Limb (tissue), 2 donors: ENCODE data around the gene PHF10.
A peak's percentile ranks its signal among the peaks of the same experiment; 100 is the strongest.
"Not testable (repeated sequence)": the region's sequence is repeated elsewhere in the genome, so short reads cannot be mapped to it uniquely, and the experiment has no call there.

Experiments
- DNase-seq, 2 donors: peaks; one replicate each; pipeline ENCODE4 v3.0.0-alpha.2; 2016; ENCODE audit errors: extremely low spot score in 2 of 2

Gene PHF10

DNA sequence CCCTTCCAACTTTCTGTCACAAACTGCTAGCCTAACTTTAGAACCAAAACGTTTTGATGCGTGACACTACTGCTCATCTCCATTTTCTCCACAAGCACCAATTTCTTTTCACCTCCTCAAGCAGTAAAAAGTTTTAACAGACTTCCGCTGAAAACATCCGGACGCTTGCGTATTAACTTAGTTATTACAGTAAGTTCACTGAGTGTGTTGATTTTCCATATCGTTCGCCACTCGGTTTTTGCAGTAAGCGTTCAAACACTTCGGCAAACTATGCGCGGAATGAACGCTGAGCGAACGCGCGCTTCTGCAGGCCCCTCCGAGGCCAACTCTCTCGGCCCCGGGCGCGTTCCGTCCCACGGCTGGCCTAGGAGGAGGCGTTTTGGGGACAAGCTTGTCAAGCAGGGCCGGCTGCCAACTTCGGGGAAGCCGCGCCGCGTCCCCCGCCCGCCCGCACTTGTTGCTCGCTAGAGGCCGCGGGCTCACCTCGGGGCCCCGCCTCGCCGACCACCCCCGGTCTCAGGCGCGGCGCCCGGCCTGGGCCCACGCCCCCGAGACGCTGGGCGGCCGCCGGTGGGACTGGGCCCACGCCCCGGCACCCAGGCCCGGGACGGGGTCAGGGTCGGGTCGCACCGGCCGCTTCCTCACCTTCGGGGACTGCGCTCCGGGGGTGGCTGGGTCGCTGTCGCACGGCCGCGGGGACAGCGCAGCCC lies 945 bp downstream of the PHF10 start:
- peak; percentile 49 to 88 for DNase-seq

DNA sequence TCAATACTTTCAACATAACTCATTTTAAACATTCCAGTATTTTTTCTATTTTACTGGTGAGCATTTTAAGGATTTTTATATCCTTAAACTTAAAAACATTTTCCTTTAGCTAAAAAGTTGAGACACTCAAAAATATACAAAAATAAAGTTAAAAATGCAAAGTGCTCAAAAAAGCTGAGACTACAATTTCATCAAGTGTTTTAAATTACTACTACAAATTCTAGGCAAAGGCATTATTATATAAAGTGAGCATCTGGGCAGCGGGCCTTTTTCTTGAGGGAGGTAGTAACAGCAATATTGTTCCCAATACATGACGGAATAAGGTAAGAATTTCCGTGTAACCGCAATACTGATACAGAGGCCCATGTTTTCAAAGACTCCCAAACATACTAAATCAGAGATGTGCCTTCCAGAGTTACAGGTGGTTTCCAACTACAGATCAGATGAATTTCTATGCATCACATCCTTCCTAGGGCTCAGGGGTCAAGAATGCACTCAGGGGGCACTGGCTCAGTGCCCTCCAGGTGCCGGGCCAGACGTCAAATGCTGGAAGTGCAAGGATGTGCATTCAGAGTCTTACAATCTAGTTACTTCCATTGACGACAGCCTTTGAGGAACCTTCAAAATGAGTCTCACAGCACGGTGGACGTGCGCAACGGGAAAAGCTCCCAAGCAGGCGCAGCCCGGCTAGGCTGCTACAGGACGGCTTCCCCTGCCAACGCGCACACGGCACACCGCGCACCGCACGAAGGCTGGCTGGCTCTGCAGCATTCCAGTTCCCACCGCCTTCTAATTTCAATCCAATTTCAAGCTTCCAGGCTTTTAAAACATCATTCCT lies 1.7 kb downstream of the PHF10 start:
- peak in 1 of 2 donors; percentile 57 for DNase-seq

DNA sequence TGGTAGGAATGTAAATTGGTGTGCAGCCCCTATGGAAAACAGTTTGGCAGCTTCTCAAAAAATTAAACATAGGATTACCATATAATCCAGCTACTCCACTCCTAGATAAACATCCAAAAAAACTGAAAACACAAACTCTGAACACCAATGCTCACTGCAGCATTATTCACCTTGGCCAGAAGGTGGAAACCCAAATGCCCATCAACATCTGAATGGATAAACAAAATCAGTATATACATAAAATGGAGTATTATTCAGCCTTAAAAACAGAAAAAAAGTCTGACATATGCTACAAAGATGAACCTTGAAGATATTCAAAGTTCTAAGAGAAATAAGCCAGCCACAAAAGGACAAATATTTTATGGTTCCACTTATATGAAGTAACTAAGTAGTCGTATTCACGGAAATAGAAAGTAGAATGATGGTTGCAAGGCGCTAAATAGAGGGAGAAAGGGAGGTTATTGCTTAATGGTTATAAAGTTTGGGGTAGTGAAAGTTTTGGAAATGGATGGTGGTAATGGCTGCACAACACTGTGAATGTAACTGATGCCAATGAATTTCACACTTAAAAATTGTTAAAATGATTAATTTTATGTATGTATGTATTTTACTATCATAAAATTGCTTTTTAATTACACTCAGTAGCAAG lies 4.0 kb downstream of the PHF10 start:
- DNase-seq = no peak

DNA sequence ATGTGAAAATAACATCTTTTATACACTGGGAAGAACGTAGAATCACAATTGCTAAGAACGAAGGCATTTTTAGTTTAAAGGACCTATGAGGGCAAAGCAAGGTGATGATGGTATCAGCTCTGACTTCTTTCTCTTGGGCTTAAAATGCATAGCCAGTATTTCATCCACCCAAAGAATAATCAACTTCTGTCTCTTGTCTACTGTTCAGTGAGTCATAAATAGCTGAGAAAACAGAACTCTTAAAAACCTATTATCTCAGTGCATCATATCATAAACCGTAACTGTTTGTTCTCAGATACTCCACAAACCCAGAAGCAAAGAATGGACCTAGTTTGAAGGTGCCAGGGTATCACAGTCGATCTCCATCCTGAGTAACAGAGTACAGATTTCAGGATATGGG lies 5.2 kb downstream of the PHF10 start:
- DNase-seq = no peak

DNA sequence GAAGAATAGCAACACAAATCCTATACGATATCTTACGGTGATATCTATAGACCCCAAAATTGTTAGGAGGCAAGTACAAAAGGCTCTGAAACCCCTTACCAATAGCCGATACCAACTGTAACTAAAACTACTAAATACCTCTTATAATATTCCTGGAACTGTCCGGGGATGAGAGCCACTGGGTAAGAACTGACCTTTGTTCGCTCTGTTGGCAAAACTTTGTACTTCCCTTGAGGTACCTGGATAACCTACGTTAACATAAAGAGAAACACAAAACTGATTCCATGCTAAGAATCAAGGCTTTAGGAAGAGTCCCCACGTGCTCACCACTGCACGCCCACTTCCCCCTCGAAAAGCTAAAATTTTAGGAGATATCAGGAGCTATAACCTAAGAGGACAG lies 9.7 kb downstream of the PHF10 start:
- no peak for DNase-seq

DNA sequence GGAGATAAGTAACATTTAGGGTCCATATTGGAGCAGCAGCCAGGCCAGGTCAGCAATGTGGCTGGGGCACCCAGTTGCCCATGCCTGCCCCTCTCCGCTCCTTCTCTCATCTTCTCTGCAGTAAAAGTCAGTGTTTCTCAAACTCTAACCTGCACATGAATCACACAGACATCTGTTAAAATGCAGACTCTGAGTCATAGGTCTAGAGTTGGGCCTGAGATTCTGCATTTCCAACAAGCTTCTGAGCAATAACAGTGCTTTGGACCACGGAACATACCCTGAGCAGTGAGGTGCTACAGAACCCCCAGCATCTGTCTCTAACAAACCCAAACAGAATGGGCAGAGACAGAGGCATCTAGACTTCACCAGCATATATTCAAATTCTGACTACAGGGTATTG lies 10.1 kb downstream of the PHF10 start:
- no peak for DNase-seq

DNA sequence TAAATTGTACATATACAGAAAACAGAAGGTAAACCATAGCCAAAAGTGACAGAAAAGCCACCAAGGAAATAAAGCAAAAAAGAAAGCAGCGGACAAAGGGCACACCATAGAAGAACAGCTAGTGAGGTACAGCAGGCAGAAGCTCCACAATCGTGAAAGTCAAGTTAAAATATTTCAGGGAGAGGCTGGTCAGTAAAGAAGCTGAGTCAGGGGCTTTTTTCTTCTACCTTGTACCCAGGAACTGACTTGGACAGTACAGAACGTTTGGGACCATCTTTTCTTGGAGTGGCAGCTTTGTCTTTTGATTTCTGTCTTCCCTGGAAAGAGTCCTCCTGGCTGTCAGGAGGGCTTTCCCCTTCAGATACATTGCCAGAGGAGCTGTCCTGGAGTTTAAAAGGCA lies 14.3 kb downstream of the PHF10 start:
- no peak for DNase-seq

DNA sequence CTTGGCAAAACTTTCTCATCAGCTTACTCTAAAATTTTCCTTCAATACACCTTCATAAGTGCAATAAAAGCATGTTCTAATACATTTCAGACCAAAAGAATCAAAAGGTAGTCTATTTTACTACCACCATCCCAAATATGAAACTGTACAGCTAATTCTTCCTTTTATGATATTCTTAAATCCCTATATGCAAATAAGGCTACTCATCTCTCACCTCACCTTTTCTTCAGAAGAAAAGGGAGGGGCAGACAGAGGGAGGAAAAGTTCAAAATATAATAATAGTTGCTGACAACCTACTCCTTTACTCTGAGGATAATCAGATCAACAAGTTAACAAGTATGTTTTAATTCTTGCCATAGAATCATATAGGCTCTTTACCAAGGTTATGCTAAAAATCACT lies 15.0 kb downstream of the PHF10 start:
- DNase-seq = no peak

DNA sequence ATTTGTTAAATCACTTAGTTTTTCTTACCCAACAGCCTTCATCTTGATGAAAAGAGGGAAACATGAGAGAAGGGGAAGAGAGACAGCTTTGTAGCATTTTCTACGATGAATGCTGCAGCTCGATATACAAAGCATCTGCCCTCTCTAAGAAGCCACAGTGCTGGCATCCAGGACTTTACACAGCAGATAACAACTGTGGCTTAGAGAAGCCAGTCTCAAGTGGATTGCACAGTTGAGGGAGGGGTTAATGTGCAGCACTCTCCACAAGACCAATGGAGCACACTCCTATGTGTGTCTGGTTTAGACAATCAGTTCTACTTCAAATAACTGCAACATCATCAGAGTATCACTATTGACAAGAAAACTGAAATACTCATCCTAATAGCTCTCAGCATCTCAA lies 16.5 kb downstream of the PHF10 start:
- no peak for DNase-seq

DNA sequence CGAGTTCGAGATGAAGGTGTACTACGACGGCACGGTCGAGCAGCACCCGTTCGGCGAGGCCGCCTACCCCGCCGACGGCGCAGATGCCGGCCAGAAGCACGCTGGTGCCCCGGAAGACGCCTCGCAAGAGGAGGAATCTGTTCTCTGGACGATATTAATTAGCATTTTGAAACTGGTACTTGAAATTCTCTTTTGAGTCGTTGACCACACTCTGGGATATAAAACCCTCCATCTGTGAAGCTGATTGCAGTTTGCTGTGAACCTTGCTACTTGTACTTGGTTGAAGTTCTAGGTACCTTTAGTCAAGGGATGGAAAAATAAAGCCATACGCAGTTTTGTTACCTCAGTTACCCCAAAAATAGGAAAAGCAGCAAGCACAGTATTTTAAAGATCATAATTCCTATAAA lies 21.5 kb downstream of the PHF10 start:
- no peak for DNase-seq

DNA sequence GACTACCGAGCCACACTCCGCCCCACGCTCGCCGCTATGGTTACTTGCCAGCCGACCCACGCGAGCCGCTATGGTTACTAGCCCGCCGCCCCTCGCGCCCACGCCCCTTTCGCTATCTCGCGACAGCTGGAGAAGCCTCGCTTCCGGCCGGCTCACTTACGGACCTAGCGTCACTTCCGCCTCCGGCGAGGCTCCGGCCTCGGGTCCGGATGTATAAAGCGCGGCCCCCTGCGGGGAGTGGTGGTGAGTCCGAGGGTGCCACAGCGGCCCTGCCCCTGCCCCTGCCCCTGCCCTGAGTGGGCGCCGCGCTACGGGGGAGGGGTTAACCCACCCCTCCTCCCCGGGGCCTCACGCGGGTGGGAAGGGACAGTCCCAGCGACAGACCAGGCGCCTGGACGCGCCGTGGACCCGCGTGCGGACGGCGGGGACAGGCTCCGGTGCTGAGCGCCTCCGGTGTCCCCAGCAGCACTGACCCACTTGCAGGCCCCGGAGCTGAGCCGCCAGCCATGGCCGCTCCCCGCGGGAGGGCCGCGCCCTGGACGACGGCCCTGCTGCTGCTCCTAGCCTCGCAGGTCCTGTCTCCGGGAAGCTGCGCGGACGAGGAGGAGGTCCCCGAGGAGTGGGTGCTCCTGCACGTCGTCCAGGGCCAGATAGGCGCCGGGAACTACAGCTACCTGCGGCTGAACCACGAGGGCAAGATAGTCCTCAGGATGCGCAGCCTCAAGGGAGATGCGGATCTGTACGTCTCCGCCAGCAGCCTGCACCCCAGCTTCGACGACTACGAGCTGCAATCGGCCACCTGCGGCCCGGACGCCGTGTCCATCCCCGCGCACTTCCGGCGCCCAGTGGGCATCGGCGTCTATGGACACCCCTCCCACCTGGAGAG lies 22.1 kb downstream of the PHF10 start, which contains the start of the genes C6orf120 and WDR27:
Gene C6orf120 (plus strand): TSS at position 173 of the 886 bp plus-strand sequence. CDS start 334 bp downstream, at position 507.
Gene WDR27 (minus strand): TSS at position 76 of the 886 bp plus-strand sequence. CDS start 13,024 bp downstream, outside the sequence.
- DNase-seq = peak; percentile 96 to 97

DNA sequence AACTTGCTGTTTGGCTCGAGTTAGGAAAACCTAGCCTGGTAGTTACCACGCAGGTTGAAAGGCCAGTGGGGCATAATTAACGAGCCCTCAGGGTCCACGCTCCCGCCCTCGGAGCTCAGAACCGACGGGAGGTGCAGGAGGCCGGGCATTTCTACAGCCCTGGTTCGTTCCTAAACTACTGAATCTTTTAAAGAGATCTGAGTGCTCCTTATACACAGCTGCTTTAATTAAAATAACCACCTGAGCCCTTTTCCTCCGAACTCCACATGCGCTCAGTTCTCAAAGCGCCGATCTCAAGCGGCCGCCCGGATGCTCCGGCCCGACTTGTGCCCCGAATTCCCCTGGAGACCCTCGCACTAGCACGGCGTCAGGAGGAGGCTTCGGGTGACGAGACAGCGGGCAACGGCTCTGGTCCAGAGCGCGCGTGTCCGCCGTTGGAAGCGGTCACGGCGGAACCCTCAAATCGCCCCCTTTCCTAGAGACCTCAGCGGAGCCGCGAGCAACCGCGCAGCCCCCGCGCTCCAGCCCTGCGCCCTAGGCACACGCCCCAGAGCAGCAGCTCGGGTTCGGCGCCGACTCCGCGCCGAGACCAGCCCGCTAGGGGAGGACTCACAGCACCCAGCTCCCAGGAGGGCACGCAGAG lies 22.9 kb downstream of the PHF10 start:
- DNase-seq = no peak

DNA sequence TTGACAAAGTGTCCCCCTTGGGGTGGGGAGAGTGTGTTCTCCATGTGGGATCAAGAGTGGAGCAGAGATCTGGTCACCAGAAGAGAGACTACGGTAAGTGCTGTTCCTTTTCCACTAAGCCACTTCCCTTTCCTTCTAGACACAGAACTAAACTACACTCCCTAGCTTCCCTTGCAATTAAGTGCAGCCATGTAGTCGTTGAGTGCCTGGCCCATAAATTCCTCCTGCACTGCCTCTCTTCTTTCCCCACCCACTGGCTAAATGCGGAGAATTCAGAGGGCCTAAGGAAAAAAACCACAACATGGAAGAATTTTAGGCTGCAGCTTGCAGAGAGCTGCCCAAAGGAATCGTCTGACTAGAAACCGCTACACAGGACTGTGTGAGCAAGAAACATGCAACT lies 24.0 kb downstream of the PHF10 start:
- no peak for DNase-seq

DNA sequence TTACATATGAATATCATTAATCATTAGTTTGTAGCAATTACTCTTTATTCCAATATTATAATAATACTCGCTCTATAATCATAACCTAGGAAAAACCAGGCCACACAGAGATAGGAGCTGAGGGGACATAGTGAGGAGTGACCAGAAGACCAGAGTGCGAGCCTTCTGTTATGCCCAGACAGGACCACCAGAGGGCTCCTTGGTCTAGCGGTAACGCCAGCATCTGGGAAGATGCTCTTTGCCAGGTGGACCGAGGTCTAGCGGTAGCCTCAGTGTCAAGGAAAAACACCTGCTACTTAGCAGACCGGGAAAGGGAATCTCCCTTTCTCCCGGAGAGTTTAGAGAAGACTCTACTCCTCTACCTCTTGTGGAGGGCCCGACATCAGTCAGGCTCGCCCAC lies 27.2 kb downstream of the PHF10 start:
- DNase-seq = not testable (repeated sequence)

DNA sequence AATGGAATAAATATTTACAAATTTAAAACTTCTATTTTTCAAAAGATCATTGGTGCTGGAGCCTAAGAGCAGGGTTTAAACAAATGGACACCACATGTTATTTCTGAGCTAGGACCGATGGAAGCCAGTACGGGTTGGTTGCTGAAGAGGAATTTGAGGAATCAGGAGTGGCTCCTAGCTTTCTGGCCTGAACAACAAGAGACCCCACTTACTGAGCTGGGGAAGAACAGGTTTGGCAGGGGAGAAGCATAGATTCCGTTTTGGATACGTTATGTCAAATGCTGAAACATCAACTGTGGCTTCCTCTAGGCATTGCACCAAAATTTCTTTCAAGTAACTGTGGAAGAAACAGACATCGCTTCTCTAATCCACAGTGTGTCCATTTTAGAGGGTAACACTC lies 29.2 kb downstream of the PHF10 start:
- no peak for DNase-seq

DNA sequence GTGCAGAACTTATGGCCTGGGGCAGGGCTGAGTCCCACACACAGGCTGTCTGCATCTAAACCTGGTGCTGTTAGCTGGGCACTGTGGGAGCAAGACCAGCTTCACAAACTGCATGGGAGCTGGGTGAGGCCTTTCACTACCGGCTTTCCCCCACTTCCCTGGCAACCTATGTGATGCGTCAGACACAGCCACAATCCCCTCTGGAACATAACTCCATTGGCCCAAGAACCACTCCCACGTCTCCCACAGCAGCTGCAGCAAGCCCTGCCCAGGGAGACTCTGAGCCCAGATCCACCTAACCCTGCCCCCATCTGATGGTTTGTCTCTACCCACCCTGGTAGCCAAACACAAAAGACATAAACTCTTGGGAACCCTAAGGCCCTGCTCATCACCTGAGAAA lies 31.8 kb downstream of the PHF10 start:
- DNase-seq = no peak

DNA sequence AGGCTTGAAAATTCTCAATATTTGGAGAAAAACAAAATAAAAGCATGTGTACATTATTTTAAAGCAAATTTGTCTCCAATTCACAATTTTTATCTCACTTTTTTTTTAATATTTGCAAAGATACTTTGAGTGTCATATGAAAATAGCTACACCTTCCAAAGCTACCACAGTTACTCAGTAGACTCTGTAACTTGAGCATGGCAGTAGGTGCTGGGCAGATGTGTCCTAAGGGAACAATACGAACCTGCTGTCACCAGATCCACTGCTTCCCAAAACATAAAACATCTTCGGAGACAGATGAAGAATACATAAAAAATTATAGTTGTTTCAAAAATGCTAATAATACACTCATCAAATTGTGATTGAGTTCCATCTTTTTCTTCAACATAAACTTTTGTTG lies 33.0 kb downstream of the PHF10 start:
- no peak for DNase-seq

DNA sequence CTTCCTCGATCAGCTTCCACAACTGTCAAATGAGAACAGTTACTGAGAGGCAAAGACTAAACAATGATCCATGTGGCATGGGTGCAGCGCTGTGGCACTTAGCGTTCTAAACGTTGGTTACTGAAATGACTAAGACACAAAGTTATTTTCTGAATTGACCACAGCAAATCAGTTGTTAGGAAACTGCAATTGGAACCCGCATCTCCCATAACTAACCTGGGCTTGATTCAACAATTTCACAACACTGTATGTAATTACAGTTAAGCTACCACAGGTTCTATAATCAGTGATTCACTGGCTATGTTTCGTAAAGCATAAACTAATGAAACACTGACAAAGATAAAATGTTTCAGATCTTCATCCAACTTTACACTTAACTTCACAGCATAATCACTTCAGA lies 35.0 kb downstream of the PHF10 start:
- no peak for DNase-seq

DNA sequence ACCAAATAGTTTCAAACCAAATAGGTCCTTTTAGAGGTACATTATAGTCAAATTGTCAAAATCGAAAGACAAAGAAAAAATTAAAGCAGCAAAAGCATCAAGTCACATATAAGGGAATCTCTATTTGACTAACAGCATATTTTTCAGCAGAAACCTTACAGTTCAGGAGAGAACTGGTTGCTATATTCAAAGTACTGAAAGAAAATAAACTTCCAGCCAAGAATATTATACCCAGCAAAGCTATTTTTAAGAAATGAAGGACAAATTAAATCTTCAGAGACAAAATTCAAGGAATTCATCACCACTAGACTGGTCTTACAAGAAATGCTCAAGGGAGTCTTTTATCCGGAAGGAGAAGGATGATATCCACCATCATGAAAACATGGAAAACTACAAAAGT lies 38.4 kb downstream of the PHF10 start:
- DNase-seq = no peak

DNA sequence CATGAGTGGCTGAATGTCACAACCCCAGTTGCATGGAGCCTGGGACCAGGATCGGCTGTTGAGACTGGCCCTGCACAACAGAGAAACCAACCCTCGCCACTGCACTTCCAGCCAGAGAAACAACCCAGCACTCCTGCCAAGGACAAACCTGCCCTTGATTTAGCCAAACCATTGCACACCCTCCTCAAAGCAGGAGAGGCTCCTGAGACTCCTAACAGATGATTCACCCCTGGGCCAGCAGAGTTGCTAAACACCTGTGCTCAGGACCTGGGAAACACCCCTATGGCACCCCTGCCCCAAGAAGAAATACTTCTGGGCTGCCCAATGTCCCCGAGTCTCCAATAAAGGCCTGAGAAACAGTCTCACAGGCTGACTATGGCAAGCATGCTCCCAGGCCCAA lies 40.2 kb downstream of the PHF10 start:
- DNase-seq = no peak

DNA sequence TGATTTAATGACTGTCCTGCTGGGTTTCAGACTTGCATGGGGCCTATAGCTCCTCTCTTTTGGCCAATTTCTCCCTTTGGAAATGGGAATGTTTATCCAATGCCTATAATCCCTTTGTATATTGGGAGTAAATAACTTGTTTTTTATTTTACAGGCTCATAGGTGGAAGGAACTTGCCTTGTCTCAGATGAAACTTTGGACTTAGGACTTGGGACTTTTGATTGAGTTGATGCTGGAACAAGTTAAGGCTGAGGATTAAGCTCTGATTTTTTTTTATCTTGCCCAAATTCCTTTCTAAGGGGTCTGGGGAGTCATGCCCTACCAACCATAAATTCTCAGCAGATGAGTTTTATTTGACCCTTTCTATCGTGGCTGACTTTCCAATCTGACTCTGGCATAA lies 46.0 kb downstream of the PHF10 start:
- DNase-seq = no peak
